NCI-H345 treated with DMSO at 0.1 percent for 48 hours (cell line): ENCODE measurements around the gene MEIS2.

ENCODE experiments used
- DNase-seq: peaks from one replicate; lab custom pipeline; 2025; ENCODE audit not compliant: unreplicated experiment; lab: John Stamatoyannopoulos, UW

MEIS2 gene

GRCh38 chr15:36940219-36940618 lies 160.1 kb downstream of the MEIS2 start:
- DNase-seq: no peak

GRCh38 chr15:36938764-36939163 lies 161.6 kb downstream of the MEIS2 start:
- DNase-seq: no peak

- DNase-seq: no peak
Measured at GRCh38 chr15:36938131-36938530, 162.2 kb downstream of the MEIS2 start.

- DNase-seq: no peak
Measured at GRCh38 chr15:36936613-36937012, 163.7 kb downstream of the MEIS2 start.

- no peak for DNase-seq
Measured at GRCh38 chr15:36933255-36933990, 166.9 kb downstream of the MEIS2 start.

- DNase-seq: no peak
Measured at GRCh38 chr15:36932070-36932469, 168.3 kb downstream of the MEIS2 start.

- DNase-seq: no peak
Measured at GRCh38 chr15:36931434-36931833, 168.9 kb downstream of the MEIS2 start.

- DNase-seq: no peak
Measured at GRCh38 chr15:36926427-36926825, 173.9 kb downstream of the MEIS2 start.

GRCh38 chr15:36925653-36926426 lies 174.5 kb downstream of the MEIS2 start:
- no peak for DNase-seq

- DNase-seq: no peak
Measured at GRCh38 chr15:36925049-36925448, 175.3 kb downstream of the MEIS2 start.

- DNase-seq: no peak
Measured at GRCh38 chr15:36924034-36924433, 176.3 kb downstream of the MEIS2 start.

- no peak for DNase-seq
Measured at GRCh38 chr15:36921484-36922091, 178.8 kb downstream of the MEIS2 start.

GRCh38 chr15:36917411-36918267 lies 182.7 kb downstream of the MEIS2 start:
- DNase-seq: no peak

- no peak for DNase-seq
Measured at GRCh38 chr15:36914960-36915808, 185.2 kb downstream of the MEIS2 start.

- no peak for DNase-seq
Measured at GRCh38 chr15:36914466-36914865, 185.9 kb downstream of the MEIS2 start.

- DNase-seq: no peak
Measured at GRCh38 chr15:36912311-36912712, 188.0 kb downstream of the MEIS2 start.

GRCh38 chr15:36911322-36911944 lies 188.9 kb downstream of the MEIS2 start:
- no peak for DNase-seq

- no peak for DNase-seq
Measured at GRCh38 chr15:36908991-36909390, 191.4 kb downstream of the MEIS2 start.

GRCh38 chr15:36907295-36907694 lies 193.1 kb downstream of the MEIS2 start:
- DNase-seq: no peak

GRCh38 chr15:36905908-36906307 lies 194.4 kb downstream of the MEIS2 start:
- DNase-seq: no peak
